Sigmoid colon (tissue), 4 donors: ENCODE measurements around the gene PRDM16.

Source experiments
- POLR2AphosphoS5 ChIP-seq, 4 donors: sonication (generic); formaldehyde crosslinking; IDR thresholded peaks; one replicate each; pipeline ENCODE4 v1.6.1; 2017; ENCODE audit warnings: antibody characterized with exemption in 4 of 4
- TF ChIP-seq, protein P1 (sequence below), 4 experiments: fragments of 450-650 bp in 3 of 4; fragments of 200-600 bp in 1 of 4; IDR thresholded peaks; one replicate each; pipeline ENCODE4 v1.5.1; 2016 to 2019; ENCODE audit warnings: antibody characterized with exemption in 4 of 4, mild to moderate bottlenecking in 3 of 4, moderate library complexity in 2 of 4

GRCh38 chr1:3195966-3196515 lies 127.0 kb downstream of the PRDM16 start:
- TF ChIP-seq, protein P1, sequence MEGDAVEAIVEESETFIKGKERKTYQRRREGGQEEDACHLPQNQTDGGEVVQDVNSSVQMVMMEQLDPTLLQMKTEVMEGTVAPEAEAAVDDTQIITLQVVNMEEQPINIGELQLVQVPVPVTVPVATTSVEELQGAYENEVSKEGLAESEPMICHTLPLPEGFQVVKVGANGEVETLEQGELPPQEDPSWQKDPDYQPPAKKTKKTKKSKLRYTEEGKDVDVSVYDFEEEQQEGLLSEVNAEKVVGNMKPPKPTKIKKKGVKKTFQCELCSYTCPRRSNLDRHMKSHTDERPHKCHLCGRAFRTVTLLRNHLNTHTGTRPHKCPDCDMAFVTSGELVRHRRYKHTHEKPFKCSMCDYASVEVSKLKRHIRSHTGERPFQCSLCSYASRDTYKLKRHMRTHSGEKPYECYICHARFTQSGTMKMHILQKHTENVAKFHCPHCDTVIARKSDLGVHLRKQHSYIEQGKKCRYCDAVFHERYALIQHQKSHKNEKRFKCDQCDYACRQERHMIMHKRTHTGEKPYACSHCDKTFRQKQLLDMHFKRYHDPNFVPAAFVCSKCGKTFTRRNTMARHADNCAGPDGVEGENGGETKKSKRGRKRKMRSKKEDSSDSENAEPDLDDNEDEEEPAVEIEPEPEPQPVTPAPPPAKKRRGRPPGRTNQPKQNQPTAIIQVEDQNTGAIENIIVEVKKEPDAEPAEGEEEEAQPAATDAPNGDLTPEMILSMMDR (IDR thresholded peaks at IDR 0.05) = no peak
- no peak for TF ChIP-seq POLR2AphosphoS5 (IDR thresholded peaks at IDR 0.05)
